ENCODE data around the gene TBC1D17.

DNA sequence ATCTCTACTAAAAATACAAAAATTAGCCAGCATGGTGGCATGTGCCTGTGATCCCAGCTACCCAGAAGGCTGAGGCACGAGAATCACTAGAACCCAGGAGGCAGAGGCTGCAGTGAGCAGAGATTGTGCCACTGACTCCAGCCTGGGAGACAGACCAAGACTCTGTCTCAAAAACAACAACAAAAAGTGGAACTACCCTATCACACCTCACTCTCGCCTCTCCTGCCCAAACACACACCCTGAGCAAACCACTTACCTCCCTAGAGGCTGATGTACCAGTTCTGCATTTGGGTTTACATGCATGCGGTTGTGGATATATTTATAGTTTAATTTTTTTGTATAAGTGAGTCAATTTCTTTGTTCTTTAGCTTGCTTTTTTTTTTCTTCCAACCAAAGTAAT, 34.2 kb upstream of the TBC1D17 start:
- no peak for TF ChIP-seq EZH2 (optimal IDR thresholded peaks at IDR 0.05; ENCODE audit: low read depth, low read length)
- TF ChIP-seq, protein P1, sequence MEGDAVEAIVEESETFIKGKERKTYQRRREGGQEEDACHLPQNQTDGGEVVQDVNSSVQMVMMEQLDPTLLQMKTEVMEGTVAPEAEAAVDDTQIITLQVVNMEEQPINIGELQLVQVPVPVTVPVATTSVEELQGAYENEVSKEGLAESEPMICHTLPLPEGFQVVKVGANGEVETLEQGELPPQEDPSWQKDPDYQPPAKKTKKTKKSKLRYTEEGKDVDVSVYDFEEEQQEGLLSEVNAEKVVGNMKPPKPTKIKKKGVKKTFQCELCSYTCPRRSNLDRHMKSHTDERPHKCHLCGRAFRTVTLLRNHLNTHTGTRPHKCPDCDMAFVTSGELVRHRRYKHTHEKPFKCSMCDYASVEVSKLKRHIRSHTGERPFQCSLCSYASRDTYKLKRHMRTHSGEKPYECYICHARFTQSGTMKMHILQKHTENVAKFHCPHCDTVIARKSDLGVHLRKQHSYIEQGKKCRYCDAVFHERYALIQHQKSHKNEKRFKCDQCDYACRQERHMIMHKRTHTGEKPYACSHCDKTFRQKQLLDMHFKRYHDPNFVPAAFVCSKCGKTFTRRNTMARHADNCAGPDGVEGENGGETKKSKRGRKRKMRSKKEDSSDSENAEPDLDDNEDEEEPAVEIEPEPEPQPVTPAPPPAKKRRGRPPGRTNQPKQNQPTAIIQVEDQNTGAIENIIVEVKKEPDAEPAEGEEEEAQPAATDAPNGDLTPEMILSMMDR (IDR thresholded peaks at IDR 0.05; ENCODE audit: low read length), result no peak

Data from MM.1S (cell line).